Midbrain (tissue), 1 donor: Measurements from ENCODE around the gene CEP63.
"Not testable (repeated sequence)": the region's sequence is repeated elsewhere in the genome, so short reads cannot be mapped to it uniquely, and the experiment has no call there.

Source experiments
- DNase-seq: peaks from one replicate; lab custom pipeline; 2025; lab: John Stamatoyannopoulos, UW

Gene CEP63

DNA sequence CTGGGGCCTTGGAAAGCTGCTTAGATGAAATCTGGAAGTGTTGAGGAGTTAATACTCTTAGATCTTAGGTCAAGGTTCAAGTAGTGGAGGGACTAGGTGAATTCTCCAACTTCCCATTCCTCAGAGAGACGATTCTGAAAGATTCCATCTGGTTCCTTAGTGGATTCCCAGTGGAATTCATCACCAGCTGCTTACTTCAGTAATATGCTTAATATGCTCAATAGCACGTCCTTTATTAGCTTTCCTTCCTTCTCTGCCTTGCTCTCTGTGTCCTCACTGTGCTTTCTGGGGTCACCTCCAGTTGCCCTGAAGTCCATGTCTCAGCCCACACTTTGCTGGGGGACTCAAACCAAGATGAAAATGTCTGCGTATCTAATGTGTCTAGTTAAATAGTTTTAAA is 31.0 kb downstream of the CEP63 start:
- no peak for DNase-seq

DNA sequence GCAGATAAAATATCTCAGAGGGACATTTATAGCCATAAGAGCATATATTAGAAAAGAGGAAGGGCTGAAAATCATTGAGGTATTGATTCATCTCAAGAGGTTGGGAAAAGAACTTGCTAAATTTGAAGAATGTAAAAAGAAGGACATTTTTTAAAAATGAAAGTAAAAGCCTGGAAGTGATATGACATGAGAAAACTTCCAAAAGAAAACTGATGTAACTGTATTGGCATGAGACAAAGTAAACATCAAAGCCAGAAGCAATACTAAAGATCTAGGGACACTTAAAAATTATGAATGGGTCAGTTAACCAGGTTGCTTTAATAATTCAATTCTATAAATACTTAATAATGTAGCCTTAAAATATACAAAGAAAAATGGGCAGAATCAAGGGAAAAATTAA is 31.9 kb downstream of the CEP63 start:
- DNase-seq: no peak

DNA sequence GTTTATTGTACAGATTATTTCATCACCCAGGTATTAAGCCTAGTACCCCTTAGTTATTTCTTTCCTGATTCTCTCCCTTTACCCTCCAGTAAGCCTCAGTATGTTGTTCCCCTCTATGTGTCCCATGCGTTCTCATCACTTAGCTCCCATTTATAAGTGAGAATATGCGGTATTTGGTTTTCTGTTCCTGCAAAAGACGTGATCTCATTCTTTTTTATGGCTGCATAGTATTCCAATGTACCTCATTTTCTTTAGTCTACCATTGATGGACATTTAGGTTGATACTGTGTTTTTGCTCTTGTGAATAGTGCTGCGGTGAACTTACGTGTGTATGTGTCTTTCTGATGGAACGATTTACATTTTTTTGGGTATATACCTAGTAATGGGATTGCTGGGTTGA is 36.7 kb downstream of the CEP63 start:
- no peak for DNase-seq

DNA sequence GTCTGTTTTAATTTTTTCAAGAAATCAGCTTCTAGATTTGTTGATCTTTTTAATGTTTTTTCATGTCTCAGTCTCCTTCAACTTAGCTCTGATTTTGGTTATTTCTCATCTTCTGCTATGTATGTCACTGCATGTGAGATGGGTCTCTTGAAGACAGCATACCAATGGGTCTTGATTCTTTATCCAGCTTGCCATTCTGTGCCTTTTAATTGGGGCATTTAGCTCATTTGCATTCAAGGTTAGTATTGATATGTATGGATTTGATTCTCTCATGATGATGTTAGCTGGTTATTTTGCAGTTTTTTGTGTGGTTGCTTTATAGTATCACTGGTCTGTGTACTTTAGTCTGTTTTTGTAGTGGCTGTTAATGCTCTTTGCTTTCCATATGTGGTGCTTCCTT is 39.4 kb downstream of the CEP63 start:
- DNase-seq: no peak

DNA sequence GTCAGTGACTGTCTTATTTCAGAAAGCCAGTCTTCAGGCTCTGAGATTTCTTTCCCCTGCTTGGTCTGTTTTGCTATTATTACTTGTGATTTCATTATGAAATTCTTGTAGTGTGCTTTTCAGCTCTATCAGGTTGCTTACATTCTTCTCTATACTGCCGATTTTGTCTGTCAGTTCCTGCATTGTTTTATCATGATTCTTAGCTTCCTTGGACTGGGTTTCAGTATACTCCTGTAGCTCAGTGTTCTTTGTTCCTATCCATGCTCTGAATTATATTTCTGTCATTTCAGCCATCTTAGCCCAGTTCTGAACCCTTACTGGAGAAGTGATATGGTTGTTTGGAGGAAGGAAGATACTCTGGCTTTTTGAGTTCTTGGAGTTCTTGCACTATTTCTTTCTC is 40.5 kb downstream of the CEP63 start:
- no peak for DNase-seq

DNA sequence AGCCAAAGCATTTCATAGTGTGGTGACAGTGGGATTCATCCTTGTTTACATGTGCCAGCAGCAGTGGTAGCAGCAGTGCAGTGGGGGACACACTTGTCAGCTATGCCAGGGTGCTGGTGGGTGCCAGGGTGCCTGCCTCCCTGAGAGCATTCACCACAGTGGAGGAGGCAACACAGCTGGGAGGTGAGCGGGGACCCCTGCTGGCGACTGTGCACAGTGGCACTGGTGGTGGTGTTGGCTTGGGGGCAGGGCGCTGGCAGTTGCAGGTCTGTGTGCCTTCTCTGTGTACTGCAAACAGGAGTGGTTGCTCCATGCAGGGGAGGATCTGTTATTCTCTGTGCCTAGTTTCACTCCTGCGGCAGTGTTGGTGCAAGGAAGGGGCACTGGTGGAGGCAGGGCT is 41.2 kb downstream of the CEP63 start:
- no peak for DNase-seq

DNA sequence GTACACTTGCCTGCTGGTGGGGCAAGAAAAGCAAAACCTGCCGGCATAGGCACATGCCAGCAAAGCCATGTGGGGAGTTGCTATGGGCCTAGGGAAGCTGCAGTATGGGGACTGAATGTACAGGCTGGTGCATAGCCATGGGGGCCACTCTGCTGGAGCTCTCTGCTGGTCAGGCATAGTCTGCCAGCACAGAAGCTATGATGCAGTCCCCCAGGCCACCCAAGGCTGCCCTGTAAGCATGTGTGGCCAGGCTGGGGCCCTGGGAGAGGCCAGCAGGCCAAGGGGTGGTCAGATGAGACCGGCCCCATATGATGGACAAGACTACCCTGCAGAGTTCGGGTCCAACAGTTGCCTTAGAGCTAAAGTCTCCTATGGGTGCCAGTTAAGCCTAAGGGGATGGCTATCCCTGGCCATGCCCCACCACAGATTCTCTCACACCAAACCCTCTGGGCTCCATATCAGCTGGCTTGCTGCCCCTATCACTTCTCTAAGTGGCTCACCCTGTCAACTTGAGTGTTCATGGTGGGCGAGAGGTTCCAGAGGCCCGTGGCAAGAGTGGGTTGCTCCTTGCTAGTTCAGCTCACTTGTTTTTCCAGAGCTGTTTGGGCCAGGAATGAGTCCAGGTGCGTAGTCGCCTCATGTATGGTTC is 41.8 kb downstream of the CEP63 start:
- DNase-seq: no peak

DNA sequence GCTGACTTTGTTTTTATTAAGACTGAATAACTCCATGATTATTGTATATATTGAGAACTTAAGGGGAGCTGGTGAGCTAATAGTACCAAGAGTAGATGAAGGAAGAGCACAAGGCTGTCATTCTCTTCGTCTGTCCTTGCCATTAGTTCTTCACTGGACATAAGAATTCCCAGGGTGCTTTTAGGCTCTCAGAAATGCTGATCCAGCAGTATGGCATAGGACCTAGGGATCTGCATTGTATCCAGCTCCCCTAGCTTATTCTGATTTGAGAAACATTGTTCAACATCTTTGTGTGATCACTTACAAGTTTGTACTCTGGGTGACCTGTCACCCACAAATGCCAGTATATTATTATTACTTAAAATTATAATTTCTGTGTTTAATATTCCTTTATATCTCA is 47.6 kb downstream of the CEP63 start:
- no peak for DNase-seq

DNA sequence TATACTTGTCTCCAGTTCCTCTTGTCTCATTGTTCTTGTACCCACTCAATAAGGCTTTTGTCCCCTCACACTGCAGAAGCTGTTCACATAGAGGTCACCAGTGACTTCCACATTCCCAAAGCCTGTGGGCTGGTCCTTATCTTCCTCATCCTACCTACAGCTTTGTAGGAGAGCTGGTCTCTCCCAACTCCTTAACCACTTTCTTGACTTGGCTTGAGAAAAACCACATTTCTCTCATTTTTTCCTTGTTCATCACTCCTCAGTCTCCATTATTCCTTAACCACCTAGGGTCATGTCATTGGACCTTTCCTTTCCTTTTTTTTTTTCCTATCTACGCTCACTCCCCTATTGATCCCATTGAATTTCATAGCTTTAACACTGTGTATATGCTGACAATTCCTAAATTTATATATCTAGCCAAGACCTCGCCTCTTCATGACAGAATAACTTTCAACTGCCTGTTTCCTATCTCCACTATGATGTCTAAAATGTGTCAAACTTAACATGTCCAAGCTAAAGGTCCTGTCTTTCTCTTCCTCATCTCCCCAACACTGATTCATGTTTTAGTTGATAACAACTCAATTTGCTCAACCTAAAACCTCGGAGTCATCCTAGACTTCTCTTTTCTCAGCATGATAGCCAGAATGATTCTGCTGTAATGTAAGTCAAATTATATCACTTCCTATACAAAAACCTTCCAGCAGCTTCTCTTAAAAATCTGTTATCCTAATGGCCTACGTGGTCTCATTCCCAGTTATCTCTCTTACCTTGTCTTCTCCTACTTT is 49.5 kb downstream of the CEP63 start:
- DNase-seq: no peak

DNA sequence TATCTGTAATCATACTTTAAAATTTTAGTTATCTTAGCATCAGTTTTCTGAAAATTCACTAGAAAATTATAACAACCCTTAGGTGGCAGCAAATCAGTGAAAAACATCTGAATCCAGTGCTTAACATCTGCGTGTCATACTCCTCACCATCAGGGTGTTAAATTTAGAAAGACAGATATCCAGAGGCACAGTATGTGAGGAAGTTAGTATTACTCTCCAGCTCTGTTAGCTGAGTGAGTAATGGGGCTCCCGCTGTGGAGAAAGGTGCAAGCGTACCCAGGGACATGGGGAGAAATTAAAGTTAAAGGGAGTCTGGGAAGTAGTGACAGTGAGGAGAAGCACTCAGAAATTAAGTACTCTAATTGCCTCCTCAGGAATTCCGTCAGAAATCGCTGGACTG is 50.9 kb downstream of the CEP63 start:
- no peak for DNase-seq

DNA sequence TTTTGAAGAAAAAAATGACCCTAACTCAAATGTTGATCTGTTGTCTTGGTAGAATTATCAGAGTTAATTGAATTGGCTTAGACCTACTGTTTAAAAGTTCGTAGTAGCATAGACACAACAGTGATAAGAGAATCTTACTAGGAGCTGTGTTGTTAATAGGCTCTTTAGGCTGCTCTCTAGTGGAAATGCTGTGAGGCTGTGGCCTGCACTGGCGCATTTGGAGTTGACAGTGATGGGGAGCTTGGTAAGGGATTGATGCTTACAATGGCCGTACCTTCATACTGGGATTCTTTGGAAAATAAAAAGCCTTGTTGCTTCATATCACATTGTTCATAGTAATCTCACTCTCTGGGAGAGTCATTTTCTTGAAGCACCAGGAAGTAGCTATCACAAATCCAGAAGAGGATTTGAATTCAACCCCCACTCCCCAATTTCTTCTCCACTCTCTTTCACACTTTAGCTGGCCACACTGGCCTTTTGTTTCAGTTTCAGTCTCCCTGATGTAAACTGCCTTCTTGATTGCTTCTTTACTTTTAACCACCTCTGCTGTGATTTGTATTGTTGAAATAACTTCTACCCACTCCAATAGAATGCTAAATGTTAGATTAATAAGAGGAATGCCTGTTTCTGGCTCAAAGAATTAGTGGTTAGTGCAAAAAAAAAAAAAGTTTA is 56.6 kb downstream of the CEP63 start:
- no peak for DNase-seq

DNA sequence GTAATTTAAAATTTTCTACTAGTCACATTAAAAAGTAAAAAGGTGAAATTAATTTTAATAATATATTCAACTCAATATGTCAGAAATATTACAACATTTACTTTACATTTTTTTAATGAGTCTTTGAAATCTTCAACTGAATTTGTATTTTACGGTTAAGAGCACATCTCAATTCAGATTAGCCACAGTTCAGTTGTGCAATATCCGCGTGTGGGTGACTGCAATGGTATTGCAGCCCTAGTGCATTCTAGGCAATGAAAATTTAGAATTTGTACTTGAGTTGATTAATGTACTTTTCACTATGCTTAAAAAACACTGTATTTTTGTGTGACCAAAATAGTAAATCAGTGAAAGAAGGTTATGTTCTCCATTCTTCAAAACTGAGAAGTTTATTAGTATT is 57.3 kb downstream of the CEP63 start:
- no peak for DNase-seq

DNA sequence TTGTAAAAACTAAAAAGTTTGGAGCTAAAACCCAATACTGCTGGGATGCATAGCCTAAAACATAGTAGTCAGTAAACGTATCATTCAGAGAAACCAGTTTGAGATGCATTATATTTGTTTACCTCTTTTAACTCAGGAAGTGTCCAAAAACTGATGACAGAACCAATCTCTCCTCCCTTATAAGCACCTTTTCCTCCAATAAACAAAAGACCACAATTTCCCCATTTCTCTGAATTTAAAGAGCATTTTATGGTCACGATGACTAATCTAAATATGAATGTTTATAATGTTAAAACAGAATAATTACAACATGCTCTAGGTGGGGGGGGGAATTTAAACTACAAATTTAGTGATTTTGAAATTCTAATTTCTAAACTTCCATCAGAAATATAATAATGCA is 58.5 kb downstream of the CEP63 start:
- DNase-seq: no peak

DNA sequence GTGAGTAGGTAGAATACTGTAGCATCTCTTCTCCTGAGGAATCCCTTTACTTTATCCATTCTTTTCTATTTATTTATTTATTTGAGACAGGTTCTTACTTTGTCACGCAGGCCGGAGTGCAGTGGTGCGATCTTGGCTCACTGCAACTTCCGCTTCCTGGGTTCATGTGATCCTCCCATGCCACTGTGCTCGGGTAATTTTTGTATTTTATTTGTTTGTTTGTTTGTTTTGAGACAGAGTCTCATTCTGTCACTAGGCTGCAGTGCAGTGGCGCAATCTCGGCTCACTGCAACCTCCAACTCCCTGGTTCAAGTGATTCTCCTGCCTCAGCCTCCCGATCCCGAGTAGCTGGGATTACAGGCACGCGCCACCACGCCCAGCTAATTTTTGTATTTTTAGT is 58.9 kb downstream of the CEP63 start:
- DNase-seq: not testable (repeated sequence)

DNA sequence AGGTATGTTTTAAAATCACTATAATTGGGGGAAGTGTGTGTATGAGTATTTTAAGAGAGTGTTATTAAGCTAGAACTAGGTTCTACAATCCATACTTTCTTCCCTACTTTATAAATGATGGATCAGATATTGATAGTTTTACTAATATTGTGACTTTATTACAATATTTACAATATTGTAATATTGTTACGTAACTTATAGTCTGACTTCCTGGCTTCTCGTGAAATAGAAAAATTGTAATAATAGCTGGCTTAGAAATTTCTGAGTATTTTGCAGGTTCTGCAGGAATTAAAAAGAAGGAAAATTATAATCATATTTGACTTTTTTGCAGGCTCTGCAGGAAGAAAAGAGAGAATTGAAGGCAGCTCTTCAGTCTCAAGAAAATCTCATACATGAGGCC is 60.0 kb downstream of the CEP63 start:
- no peak for DNase-seq

DNA sequence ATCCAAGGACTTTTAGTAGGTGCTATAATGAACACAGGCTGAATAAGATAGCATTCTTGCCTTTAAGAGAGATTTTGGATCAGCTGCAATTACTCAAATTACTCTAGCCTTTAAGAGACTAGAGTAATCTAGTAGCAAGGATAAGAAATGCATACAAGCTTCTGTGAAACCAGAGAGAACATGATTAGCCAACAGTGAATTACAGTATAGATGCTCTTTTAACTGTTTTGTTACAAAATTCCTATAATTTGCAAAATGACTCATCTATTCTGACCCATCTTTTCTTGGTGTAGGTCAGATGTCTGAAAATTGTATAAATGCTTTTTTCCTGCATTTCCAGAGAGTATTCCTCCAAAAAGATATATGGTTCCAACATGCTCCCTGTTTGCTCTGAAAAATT is 66.9 kb downstream of the CEP63 start:
- no peak for DNase-seq

DNA sequence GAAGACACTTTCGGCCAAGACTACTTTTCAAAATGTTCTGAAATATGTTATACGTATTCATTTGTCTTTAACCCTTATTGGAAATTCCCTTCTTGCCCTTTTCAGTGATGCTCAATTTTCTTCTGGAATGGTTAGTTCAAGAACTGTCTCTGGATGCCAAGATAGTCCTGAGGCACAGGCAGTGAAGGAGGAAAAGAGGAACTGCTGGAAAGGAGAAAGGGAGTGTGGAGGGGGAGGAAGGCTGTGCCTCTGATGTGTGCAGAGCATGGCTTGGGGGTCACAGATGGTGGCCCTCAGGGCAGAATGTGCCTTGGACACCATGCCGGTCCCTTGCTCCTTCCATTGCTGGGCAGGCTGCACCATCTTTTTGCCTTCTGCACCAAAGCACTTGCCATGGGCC is 73.7 kb downstream of the CEP63 start:
- no peak for DNase-seq

DNA sequence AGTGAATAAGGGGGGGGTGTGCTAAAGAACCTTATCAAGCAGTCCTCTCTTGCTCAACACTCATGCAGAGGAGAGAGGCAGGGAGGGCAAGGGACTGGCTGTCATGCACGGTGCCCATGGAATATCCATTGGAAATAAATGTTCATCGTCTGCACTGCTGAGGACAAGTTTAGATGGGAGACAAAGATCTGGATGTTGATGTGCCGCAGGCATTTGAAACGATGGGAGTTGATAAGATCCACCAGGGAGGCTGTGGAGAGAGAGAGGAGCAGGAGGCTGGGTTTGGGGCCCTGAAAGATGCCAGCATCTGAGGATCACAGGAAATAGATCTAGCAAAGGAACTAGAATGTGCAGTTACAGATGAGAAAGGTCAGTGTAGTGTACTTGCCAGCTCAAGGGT is 76.2 kb downstream of the CEP63 start:
- DNase-seq: no peak

DNA sequence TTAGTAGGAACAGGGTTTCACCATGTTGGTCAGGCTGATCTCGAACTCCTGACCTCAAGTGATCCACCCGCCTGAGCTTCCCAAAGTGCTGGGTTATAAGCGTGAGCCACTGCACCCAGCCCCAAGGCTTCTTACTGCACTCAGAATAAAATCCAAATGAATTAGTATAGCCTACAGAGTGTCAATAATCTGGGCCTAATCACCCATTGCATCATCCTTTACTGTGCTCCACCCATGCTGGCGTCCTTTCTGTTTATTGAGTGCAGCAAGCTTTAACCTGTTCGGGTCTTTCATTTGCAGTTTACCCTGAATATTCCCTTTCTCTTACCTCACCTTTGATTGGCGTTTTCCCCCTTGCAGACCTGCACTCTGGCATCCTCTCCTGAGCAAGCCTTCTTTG is 77.7 kb downstream of the CEP63 start:
- no peak for DNase-seq

DNA sequence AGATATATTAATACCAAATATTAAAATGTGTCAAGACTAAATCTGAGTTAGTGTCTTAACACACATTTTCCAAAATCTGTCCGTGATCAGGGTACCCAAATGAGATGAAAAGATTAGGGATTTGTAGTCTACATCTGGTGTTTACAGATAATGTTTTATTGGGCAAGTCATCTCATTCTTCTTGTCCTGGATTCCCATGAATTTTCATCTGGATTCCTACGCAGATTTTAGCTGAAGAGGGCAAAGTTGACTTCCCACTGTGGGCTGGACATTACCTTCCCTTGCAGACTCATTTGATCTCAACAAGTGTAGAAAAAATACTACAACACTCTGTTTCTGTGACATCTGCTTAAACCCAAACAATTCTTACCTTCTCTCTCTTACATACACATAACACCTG is 79.1 kb downstream of the CEP63 start:
- DNase-seq: no peak

DNA sequence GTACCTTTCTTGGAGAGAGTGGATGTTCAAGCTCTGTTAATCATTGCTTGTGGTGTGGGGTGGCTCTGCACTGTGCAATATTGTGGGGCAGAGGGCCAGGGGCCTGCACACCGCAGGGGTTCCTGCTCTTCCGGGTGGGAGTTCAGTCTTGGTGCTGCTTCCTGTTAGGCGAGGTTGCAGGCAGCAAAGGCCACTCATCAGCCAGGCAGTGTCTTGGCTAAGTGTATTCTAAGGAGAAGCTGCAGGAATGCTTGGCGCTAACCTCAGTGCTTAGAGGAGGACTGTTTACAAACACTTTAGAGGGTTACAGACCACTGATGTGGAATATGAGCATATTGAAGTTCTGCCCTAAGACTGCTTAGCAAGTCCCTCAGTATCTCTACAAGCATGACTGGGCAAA is 81.7 kb downstream of the CEP63 start:
- no peak for DNase-seq

DNA sequence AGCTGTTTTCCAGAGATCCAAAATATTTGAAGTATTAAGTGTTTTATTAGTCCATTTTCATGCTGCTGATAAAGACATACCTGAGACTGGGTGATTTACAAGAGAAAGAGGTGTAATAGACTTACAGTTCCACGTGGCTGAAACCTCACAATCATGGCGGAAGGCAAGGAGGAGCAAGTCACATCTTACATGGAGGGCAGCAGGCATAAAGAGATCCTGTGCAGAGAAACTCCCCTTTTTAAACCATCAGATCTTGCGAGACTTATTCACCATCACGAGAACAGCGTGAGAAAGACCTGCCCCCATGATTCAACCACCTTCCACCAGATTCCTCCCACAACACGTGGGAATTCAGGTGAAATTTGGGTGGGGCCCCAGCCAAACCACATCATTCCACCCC is 82.9 kb downstream of the CEP63 start:
- DNase-seq: no peak

DNA sequence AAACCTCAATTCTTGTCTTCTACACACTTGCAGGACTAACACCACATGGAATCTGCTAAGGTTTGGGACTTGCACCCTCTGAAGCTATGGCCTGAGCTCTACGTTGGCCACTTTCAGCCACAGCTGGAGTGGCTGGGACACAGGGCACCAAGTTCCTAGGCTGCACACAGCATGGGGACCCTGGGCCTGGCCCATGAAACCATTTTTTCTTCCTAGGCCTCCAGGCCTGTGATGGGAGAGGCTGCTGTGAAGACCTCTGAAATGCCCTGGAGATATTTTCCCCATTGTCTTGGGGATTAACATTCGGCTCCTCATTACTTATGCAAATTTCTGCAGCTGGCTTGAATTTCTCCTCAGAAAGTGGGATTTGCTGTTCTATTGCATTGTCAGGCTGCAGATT is 84.0 kb downstream of the CEP63 start:
- not testable (repeated sequence) for DNase-seq
